GM12892 (cell line): Measurements from ENCODE around the gene MRTFB.
"Not testable (repeated sequence)": the region's sequence is repeated elsewhere in the genome, so short reads cannot be mapped to it uniquely, and the experiment has no call there.

Source experiments
- DNase-seq: peaks from one replicate; pipeline ENCODE4 v3.0.0; 2011; ENCODE audit not compliant: insufficient read length
- FAIRE-seq: peaks from 2 replicates; lab custom pipeline; 2011; peaks lifted over from hg19 to GRCh38; lab: Jason Lieb, UNC
- POLR2A ChIP-seq: IDR thresholded peaks from 2 replicates; pipeline ENCODE4 v1.6.1; 2011; ENCODE audit warnings: low read depth, low read length, control low read depth
- POLR2AphosphoS5 ChIP-seq: IDR thresholded peaks from 2 replicates; pipeline ENCODE4 v1.6.1; 2011; ENCODE audit warnings: low read depth, low read length, control low read depth
- TAF1 ChIP-seq: IDR thresholded peaks from 2 replicates; pipeline ENCODE4 v1.6.1; 2011; ENCODE audit warnings: low read depth, mild to moderate bottlenecking, control low read depth, low read length, borderline replicate concordance

Gene MRTFB

GRCh38 chr16:14182999-14183398 is 111.9 kb downstream of the MRTFB start:
- DNase-seq (no peak), FAIRE-seq (no peak)
- TF ChIP-seq POLR2AphosphoS5 = no peak
- TF ChIP-seq POLR2A = no peak
- TF ChIP-seq TAF1 = no peak

GRCh38 chr16:14183962-14184361 is 112.8 kb downstream of the MRTFB start:
- DNase-seq, FAIRE-seq: not testable (repeated sequence)

GRCh38 chr16:14186007-14186794 is 115.1 kb downstream of the MRTFB start:
- TF ChIP-seq POLR2A = no peak
- TF ChIP-seq POLR2AphosphoS5 = no peak
- TF ChIP-seq TAF1 = no peak
- FAIRE-seq (no peak), DNase-seq (no peak)

- FAIRE-seq (no peak), DNase-seq (no peak)
- TF ChIP-seq POLR2A (no peak), POLR2AphosphoS5 (no peak), TAF1 (no peak)
Observed at GRCh38 chr16:14186795-14187221, 115.7 kb downstream of the MRTFB start.

- DNase-seq (no peak), FAIRE-seq (peak; percentile 14)
- TF ChIP-seq POLR2A (no peak), TAF1 (no peak), POLR2AphosphoS5 (no peak)
Observed at GRCh38 chr16:14187517-14188338, 116.6 kb downstream of the MRTFB start.

GRCh38 chr16:14193316-14193871 is 122.3 kb downstream of the MRTFB start:
- FAIRE-seq (peak; percentile 83), DNase-seq (peak; percentile 25)
- TF ChIP-seq POLR2AphosphoS5 (no peak), TAF1 (no peak), POLR2A (no peak)

GRCh38 chr16:14194721-14195120 is 123.6 kb downstream of the MRTFB start:
- DNase-seq = no peak
- no peak for TF ChIP-seq POLR2A
- no peak for TF ChIP-seq POLR2AphosphoS5
- no peak for TF ChIP-seq TAF1
- FAIRE-seq = no peak

- no peak for DNase-seq
- no peak for FAIRE-seq
- TF ChIP-seq POLR2AphosphoS5 = no peak
- no peak for TF ChIP-seq POLR2A
- no peak for TF ChIP-seq TAF1
Observed at GRCh38 chr16:14196011-14196410, 124.9 kb downstream of the MRTFB start.

GRCh38 chr16:14196539-14196938 is 125.4 kb downstream of the MRTFB start:
- FAIRE-seq (no peak), DNase-seq (no peak)
- TF ChIP-seq TAF1 (no peak), POLR2A (no peak), POLR2AphosphoS5 (no peak)

GRCh38 chr16:14198012-14198411 is 126.9 kb downstream of the MRTFB start:
- TF ChIP-seq POLR2AphosphoS5 (no peak), TAF1 (no peak), POLR2A (no peak)
- DNase-seq (no peak), FAIRE-seq (no peak)

GRCh38 chr16:14198572-14198971 is 127.5 kb downstream of the MRTFB start:
- TF ChIP-seq POLR2AphosphoS5 (no peak), POLR2A (no peak), TAF1 (no peak)
- no peak for FAIRE-seq
- DNase-seq = no peak
